HepG2 (cell line): ENCODE measurements around the gene C11orf21. TPM values are rescaled to one million over a fixed set of nuclear protein-coding genes. Genes with fewer than 3 reads are reported as not detected.

ENCODE experiments used
- ATAC-seq: fragments of 200-7000 bp; cut with Tn5 transposase; 3 replicates; pipeline ENCODE4 v1.9.1; 2020; ENCODE audit warnings: mild to moderate bottlenecking, moderate library complexity
- BruUV-seq: library from RNA; stranded (reverse); fragments of 400-500 nt; replicated peaks from 2 replicates; lab custom pipeline; 2021; lab: Mats Ljungman, UMichigan
- CTCF ChIA-PET: fragments of 300-600 bp; formaldehyde crosslinking; extraction: SDS; loops from one replicate; lab custom pipeline; 2021; ENCODE audit warnings: low total read pairs, inconsistent platforms, low intra/inter-chr PET ratio; lab: Yijun Ruan, JAX
- POLR2A ChIA-PET: fragments of 350-600 bp; sonication (Branson Sonifier 250); formaldehyde crosslinking; loops from one replicate; lab custom pipeline; 2020; ENCODE audit warnings: antibody characterized with exemption, inconsistent platforms; lab: Yijun Ruan, JAX
- DNase-seq: peaks from one replicate; pipeline ENCODE4 v3.0.0-alpha.2; 2015; ENCODE audit warnings: low spot score
- FAIRE-seq: peaks from 3 replicates; lab custom pipeline; 2011; peaks lifted over from hg19 to GRCh38; lab: Jason Lieb, UNC
- H2AFZ ChIP-seq: one replicate; pipeline ENCODE4 v1.6.1; 2011; ENCODE audit warnings: low read length, inconsistent platforms
- H3K27ac ChIP-seq: fragments of 300-600 bp; 3 replicates; pipeline ENCODE4 v1.8.0; 2011; ENCODE audit warnings: mixed run types, mild to moderate bottlenecking, mixed read lengths, low read length, inconsistent platforms; ENCODE audit not compliant: insufficient read depth; ENCODE audit errors: extremely low read length
- H3K27me3 ChIP-seq, 2 experiments: fragments of 200-600 bp in 1 of 2; 2 replicates in 1 of 2; 3 replicates in 1 of 2; pipeline versions ENCODE4 v1.6.0 to v1.8.0; 2011; ENCODE audit warnings: low read length in 2 of 2, mild to moderate bottlenecking in 2 of 2, moderate library complexity in 2 of 2, inconsistent platforms in 1 of 2; ENCODE audit not compliant: insufficient read depth in 2 of 2, control insufficient read depth in 1 of 2
- H3K36me3 ChIP-seq, 2 experiments: fragments of 200-600 bp in 1 of 2; replicated peaks in 1 of 2; 2 replicates in 1 of 2; 3 replicates in 1 of 2; pipeline versions ENCODE4 v1.5.1 to v1.8.0; 2011; ENCODE audit warnings: low read length in 2 of 2, inconsistent platforms in 1 of 2; ENCODE audit not compliant: insufficient read depth in 2 of 2, control insufficient read depth in 1 of 2
- H3K4me1 ChIP-seq: 2 replicates; pipeline ENCODE4 v1.5.1; 2012; ENCODE audit warnings: low read length, inconsistent platforms; ENCODE audit not compliant: insufficient read depth
- H3K4me2 ChIP-seq: 2 replicates; pipeline ENCODE4 v1.6.0; 2011; ENCODE audit warnings: low read depth, low read length, inconsistent platforms
- H3K4me3 ChIP-seq, 3 experiments: fragments of 200-600 bp in 1 of 3; sonication (generic), shearing (Covaris generic) in 1 of 3; replicated peaks in 1 of 3; 2 replicates each; pipeline ENCODE4 v1.5.1; 2011 to 2016; ENCODE audit warnings: low read length in 3 of 3, inconsistent platforms in 2 of 3, low read depth in 2 of 3, mild to moderate bottlenecking in 2 of 3, control low read depth in 1 of 3, mixed read lengths in 1 of 3; ENCODE audit not compliant: insufficient read depth in 1 of 3
- H3K79me2 ChIP-seq: one replicate; pipeline ENCODE4 v1.6.1; 2011; ENCODE audit warnings: low read length, inconsistent platforms; ENCODE audit not compliant: insufficient read depth
- H3K9ac ChIP-seq: 2 replicates; pipeline ENCODE4 v1.6.0; 2011; ENCODE audit warnings: mild to moderate bottlenecking, low read depth, low read length, inconsistent platforms; ENCODE audit not compliant: insufficient read depth
- H3K9me3 ChIP-seq: 2 replicates; pipeline ENCODE4 v1.5.1; 2012; ENCODE audit warnings: mild to moderate bottlenecking, low read length
- H4K20me1 ChIP-seq: 2 replicates; pipeline ENCODE4 v1.6.0; 2011; ENCODE audit warnings: inconsistent platforms, mild to moderate bottlenecking, low read length, moderate library complexity; ENCODE audit not compliant: insufficient read depth
- DMAP1 ChIP-seq: IDR thresholded peaks from 2 replicates; pipeline ENCODE4 v1.6.1; 2016
- HES4 ChIP-seq: sonication (generic); formaldehyde crosslinking; IDR thresholded peaks from 2 replicates; pipeline ENCODE4 v1.9.0; 2021; ENCODE audit warnings: mild to moderate bottlenecking, missing genetic modification reagents, borderline replicate concordance
- KAT8 ChIP-seq: IDR thresholded peaks from 2 replicates; pipeline ENCODE4 v1.6.1; 2016; ENCODE audit warnings: missing genetic modification reagents, missing compliant biosample characterization
- MED8 ChIP-seq: sonication (generic); formaldehyde crosslinking; IDR thresholded peaks from 2 replicates; pipeline ENCODE4 v1.8.1; 2023; ENCODE audit warnings: mild to moderate bottlenecking, missing genetic modification reagents; ENCODE audit not compliant: insufficient replicate concordance
- ZNF609 ChIP-seq: sonication (generic); formaldehyde crosslinking; IDR thresholded peaks from 2 replicates; pipeline ENCODE4 v1.4.0; 2020; ENCODE audit warnings: mild to moderate bottlenecking, missing genetic modification reagents, borderline replicate concordance
- ZNF772 ChIP-seq: sonication (generic); formaldehyde crosslinking; IDR thresholded peaks from 2 replicates; pipeline ENCODE4 v1.5.0; 2020; ENCODE audit warnings: mild to moderate bottlenecking, missing genetic modification reagents
- WGBS: methylation state at CpG from one replicate; pipeline ENCODE4 v1.1.6; 2017; ENCODE audit warnings: low lambda C conversion rate; 5-methylcytosine and 5-hydroxymethylcytosine counted together
- in situ Hi-C: cut with HindIII; loops from 2 replicates; pipeline ENCODE4 v1.10.0; 2017; ENCODE audit warnings: low pct_unique_long_range_greater_than_20kb; ENCODE audit not compliant: extremely low pct_ligation_motif_present
- intact Hi-C: fragments of 100-400 bp; cut with micrococcal nuclease; formaldehyde crosslinking; loops from one replicate; pipeline ENCODE4 v1.10.0; 2022; ENCODE audit not compliant: unreplicated experiment
- polyA plus RNA-seq, 8 experiments: library from polyadenylated mRNA; depleted of rRNA in 3 of 8; stranded (reverse) in 7 of 8; unstranded in 1 of 8; fragments of >200 nt; fragmentation: Illumina TruSeq in 4 of 8; extraction: Trizol in 4 of 8; gene quantifications; 2 replicates each; pipeline versions ENCODE4 v1.2.1 to v1.2.3, GENCODE V29; 2011 to 2016; ENCODE audit warnings: low read depth in 4 of 8, missing spikeins in 1 of 8, mixed read lengths in 1 of 8; ENCODE audit not compliant: insufficient read depth in 1 of 8
- total RNA-seq, 5 experiments: library from RNA; depleted of rRNA; stranded (reverse); fragments of >200 nt; fragmentation: Illumina TruSeq; extraction: Trizol; gene quantifications; 2 replicates each; pipeline ENCODE4 v1.2.3, GENCODE V29; 2016; ENCODE audit warnings: low read depth in 1 of 5

C11orf21 gene
- total and polyA plus RNA-seq, 2 of the 13 experiments (the other 11 are each of a cell fraction or from before 2014, with no cell fraction given) = 0.08 TPM; not detected in 1

- H3K9me3 ChIP-seq = no peaks in the 10 kb centered on the region
- H3K79me2 ChIP-seq = no peaks in the 10 kb centered on the region
- no peak overlapping the region for H3K4me3 ChIP-seq
- H3K4me2 ChIP-seq = no peak overlapping the region
- H4K20me1 ChIP-seq = no peaks in the 10 kb centered on the region
- intact Hi-C loops = no loop called here
- DNase-seq (no peak), ATAC-seq (no peak), FAIRE-seq (no peak)
- no peak overlapping the region for H2AFZ ChIP-seq
- no peaks in the 10 kb centered on the region for H3K4me1 ChIP-seq
- H3K27ac ChIP-seq = no peak overlapping the region
- CTCF ChIA-PET = no interaction called here
- H3K9ac ChIP-seq = no peak overlapping the region
- TF ChIP-seq DMAP1 (no peak), ZNF772 (CRISPR knock-in tag) (no peak), KAT8 (CRISPR knock-in tag) (no peak), MED8 (CRISPR knock-in tag) (no peak), ZNF609 (CRISPR knock-in tag) (no peak), HES4 (no peak)
- H3K27me3 ChIP-seq = peaks cover 6 to 46% of the 10 kb centered on the region in 2 experiments
- no peaks in the 10 kb centered on the region for H3K36me3 ChIP-seq
- in situ Hi-C loops = no loop called here
- BruUV-seq = no TSS peak
- POLR2A ChIA-PET = no interaction called here
- 69% methylated on average over 8 of the region's 20 CpGs for WGBS
Observed at GRCh38 chr11:2249189-2249916, 52.4 kb downstream of the C11orf21 start.
